HCT116 (cell line): Measurements from ENCODE around the gene AGAP1.

Experiments
- SIN3A ChIP-seq: IDR thresholded peaks from 2 replicates; pipeline ENCODE4 v1.6.1; 2012; ENCODE audit warnings: low read depth
- TF ChIP-seq, protein P1 (sequence below), 3 experiments: fragments of 200-600 bp in 1 of 3; sonication (generic) in 1 of 3; IDR thresholded peaks in 2 of 3; conservative IDR thresholded peaks in 1 of 3; 2 replicates each; pipeline ENCODE4 v1.5.1; 2012 to 2017; ENCODE audit warnings: low read depth in 2 of 3, low read length in 2 of 3, antibody characterized with exemption in 1 of 3, borderline replicate concordance in 1 of 3, control low read depth in 1 of 3, mild to moderate bottlenecking in 1 of 3, mixed read lengths in 1 of 3, mixed run types in 1 of 3, moderate library complexity in 1 of 3; ENCODE audit not compliant: insufficient read depth in 1 of 3
- TF ChIP-seq, protein P2 (sequence below): IDR thresholded peaks from 2 replicates; pipeline ENCODE4 v1.6.1; 2012; ENCODE audit warnings: low read depth
- TF ChIP-seq, protein P3 (sequence below): IDR thresholded peaks from 2 replicates; pipeline ENCODE4 v1.6.1; 2011; ENCODE audit warnings: mild to moderate bottlenecking, low read length, moderate library complexity; ENCODE audit not compliant: insufficient replicate concordance; ENCODE audit errors: extremely low read depth

DNA sequence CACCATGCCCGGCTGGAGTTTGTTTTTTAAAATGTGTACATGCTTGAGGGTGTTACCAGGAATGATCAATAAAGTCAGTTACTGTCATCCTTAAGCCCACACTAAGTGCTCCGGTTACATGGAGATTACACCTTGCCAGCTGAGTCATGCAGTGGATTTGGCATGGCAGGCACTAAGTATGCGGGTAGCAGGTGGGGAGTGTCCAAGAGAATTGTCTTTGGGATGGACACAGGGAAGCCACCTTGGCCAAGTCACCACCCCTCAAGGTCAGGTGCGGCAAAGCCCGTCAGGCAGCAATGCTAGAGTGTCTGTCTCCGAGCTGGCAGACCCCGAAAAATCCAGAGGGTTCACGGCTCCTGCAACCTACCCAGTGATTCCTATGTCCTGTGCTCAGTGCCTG lies 619.6 kb downstream of the AGAP1 start:
- TF ChIP-seq, protein P1, sequence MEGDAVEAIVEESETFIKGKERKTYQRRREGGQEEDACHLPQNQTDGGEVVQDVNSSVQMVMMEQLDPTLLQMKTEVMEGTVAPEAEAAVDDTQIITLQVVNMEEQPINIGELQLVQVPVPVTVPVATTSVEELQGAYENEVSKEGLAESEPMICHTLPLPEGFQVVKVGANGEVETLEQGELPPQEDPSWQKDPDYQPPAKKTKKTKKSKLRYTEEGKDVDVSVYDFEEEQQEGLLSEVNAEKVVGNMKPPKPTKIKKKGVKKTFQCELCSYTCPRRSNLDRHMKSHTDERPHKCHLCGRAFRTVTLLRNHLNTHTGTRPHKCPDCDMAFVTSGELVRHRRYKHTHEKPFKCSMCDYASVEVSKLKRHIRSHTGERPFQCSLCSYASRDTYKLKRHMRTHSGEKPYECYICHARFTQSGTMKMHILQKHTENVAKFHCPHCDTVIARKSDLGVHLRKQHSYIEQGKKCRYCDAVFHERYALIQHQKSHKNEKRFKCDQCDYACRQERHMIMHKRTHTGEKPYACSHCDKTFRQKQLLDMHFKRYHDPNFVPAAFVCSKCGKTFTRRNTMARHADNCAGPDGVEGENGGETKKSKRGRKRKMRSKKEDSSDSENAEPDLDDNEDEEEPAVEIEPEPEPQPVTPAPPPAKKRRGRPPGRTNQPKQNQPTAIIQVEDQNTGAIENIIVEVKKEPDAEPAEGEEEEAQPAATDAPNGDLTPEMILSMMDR (IDR thresholded peaks at IDR 0.05 in 2 of 3, conservative IDR thresholded peaks at IDR 0.05 in 1 of 3; ENCODE audit: borderline replicate concordance in 1 of 3, insufficient read depth in 1 of 3, low read depth in 2 of 3, low read length in 2 of 3) = no peak
- TF ChIP-seq, protein P2, sequence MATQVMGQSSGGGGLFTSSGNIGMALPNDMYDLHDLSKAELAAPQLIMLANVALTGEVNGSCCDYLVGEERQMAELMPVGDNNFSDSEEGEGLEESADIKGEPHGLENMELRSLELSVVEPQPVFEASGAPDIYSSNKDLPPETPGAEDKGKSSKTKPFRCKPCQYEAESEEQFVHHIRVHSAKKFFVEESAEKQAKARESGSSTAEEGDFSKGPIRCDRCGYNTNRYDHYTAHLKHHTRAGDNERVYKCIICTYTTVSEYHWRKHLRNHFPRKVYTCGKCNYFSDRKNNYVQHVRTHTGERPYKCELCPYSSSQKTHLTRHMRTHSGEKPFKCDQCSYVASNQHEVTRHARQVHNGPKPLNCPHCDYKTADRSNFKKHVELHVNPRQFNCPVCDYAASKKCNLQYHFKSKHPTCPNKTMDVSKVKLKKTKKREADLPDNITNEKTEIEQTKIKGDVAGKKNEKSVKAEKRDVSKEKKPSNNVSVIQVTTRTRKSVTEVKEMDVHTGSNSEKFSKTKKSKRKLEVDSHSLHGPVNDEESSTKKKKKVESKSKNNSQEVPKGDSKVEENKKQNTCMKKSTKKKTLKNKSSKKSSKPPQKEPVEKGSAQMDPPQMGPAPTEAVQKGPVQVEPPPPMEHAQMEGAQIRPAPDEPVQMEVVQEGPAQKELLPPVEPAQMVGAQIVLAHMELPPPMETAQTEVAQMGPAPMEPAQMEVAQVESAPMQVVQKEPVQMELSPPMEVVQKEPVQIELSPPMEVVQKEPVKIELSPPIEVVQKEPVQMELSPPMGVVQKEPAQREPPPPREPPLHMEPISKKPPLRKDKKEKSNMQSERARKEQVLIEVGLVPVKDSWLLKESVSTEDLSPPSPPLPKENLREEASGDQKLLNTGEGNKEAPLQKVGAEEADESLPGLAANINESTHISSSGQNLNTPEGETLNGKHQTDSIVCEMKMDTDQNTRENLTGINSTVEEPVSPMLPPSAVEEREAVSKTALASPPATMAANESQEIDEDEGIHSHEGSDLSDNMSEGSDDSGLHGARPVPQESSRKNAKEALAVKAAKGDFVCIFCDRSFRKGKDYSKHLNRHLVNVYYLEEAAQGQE = no peak
- no peak for TF ChIP-seq SIN3A
- TF ChIP-seq, protein P3, sequence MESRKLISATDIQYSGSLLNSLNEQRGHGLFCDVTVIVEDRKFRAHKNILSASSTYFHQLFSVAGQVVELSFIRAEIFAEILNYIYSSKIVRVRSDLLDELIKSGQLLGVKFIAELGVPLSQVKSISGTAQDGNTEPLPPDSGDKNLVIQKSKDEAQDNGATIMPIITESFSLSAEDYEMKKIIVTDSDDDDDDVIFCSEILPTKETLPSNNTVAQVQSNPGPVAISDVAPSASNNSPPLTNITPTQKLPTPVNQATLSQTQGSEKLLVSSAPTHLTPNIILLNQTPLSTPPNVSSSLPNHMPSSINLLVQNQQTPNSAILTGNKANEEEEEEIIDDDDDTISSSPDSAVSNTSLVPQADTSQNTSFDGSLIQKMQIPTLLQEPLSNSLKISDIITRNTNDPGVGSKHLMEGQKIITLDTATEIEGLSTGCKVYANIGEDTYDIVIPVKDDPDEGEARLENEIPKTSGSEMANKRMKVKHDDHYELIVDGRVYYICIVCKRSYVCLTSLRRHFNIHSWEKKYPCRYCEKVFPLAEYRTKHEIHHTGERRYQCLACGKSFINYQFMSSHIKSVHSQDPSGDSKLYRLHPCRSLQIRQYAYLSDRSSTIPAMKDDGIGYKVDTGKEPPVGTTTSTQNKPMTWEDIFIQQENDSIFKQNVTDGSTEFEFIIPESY = no peak
